GM19468 (cell line): ENCODE results near the gene TEX35.

Experiments used
- ATAC-seq: cut with Tn5 transposase; IDR thresholded peaks from one replicate; pipeline ENCODE4 v1.9.1; 2021; ENCODE audit warnings: mild to moderate bottlenecking, moderate library complexity, moderate number of reproducible peaks; ENCODE audit not compliant: unreplicated experiment; ENCODE audit errors: extremely low read depth

Gene TEX35

GRCh38 chr1:178513278-178513983 is 522 bp downstream of the TEX35 start:
- ATAC-seq = no peak

- no peak for ATAC-seq
These were observed 3.2 kb downstream of the TEX35 start for GRCh38 chr1:178516110-178516509.

- no peak for ATAC-seq
These were observed 6.0 kb downstream of the TEX35 start for GRCh38 chr1:178518894-178519293.

GRCh38 chr1:178520803-178521202 is 7.9 kb downstream of the TEX35 start:
- no peak for ATAC-seq

- ATAC-seq = no peak
These were observed 8.3 kb downstream of the TEX35 start for GRCh38 chr1:178521241-178521640.

- ATAC-seq = no peak
These were observed 14.2 kb downstream of the TEX35 start for GRCh38 chr1:178527117-178527516.

- no peak for ATAC-seq
These were observed 15.5 kb downstream of the TEX35 start for GRCh38 chr1:178528228-178528952.

- ATAC-seq = no peak
These were observed 16.0 kb downstream of the TEX35 start for GRCh38 chr1:178528953-178529335.

- no peak for ATAC-seq
These were observed 16.6 kb downstream of the TEX35 start for GRCh38 chr1:178529364-178530036.

- ATAC-seq = no peak
These were observed 17.1 kb downstream of the TEX35 start for GRCh38 chr1:178530037-178530402.

GRCh38 chr1:178530502-178530901 is 17.6 kb downstream of the TEX35 start:
- ATAC-seq = no peak

- ATAC-seq = no peak
These were observed 19.0 kb downstream of the TEX35 start for GRCh38 chr1:178531887-178532286.

GRCh38 chr1:178532392-178532791 is 19.5 kb downstream of the TEX35 start:
- peak; percentile 56 for ATAC-seq

- no peak for ATAC-seq
These were observed 20.4 kb downstream of the TEX35 start for GRCh38 chr1:178533121-178533946.

- no peak for ATAC-seq
These were observed 21.4 kb downstream of the TEX35 start for GRCh38 chr1:178534137-178534868.

- no peak for ATAC-seq
These were observed 23.4 kb downstream of the TEX35 start for GRCh38 chr1:178536329-178536728.

GRCh38 chr1:178536844-178537371 is 24.0 kb downstream of the TEX35 start:
- no peak for ATAC-seq

- ATAC-seq = no peak
These were observed 24.6 kb downstream of the TEX35 start for GRCh38 chr1:178537382-178538090.
